Liver (tissue), 9 donors: ENCODE measurements around the gene NQO2. TPM values are rescaled to one million over a fixed set of nuclear protein-coding genes. Genes with fewer than 3 reads are reported as not detected.

Source experiments
- DNase-seq: peaks from one replicate; pipeline ENCODE4 v3.0.0-alpha.2; 2017; ENCODE audit warnings: low spot score
- H3K27ac ChIP-seq, 2 donors: one replicate each; pipeline ENCODE4 v1.7.0; 2013; ENCODE audit warnings: inconsistent platforms in 2 of 2, low read length in 2 of 2, control low read depth in 1 of 2, low read depth in 1 of 2, mild to moderate bottlenecking in 1 of 2
- H3K27me3 ChIP-seq, 4 donors: one replicate each; pipeline versions ENCODE4 v1.6.1 to v1.7.0; 2013; ENCODE audit warnings: low read length in 3 of 4, inconsistent platforms in 1 of 4, mild to moderate bottlenecking in 1 of 4, moderate library complexity in 1 of 4; ENCODE audit not compliant: control insufficient read depth in 4 of 4, insufficient read depth in 4 of 4
- H3K36me3 ChIP-seq, 4 donors: one replicate each; pipeline versions ENCODE4 v1.6.1 to v1.7.0; 2013; ENCODE audit warnings: low read length in 3 of 4, mild to moderate bottlenecking in 3 of 4, low read depth in 1 of 4, moderate library complexity in 1 of 4; ENCODE audit not compliant: control insufficient read depth in 4 of 4, insufficient read depth in 3 of 4
- H3K4me1 ChIP-seq, 4 donors: one replicate each; pipeline versions ENCODE4 v1.6.1 to v1.7.0; 2013; ENCODE audit warnings: low read length in 3 of 4, mild to moderate bottlenecking in 3 of 4, moderate library complexity in 1 of 4; ENCODE audit not compliant: control insufficient read depth in 4 of 4, insufficient read depth in 4 of 4
- H3K4me3 ChIP-seq, 3 donors: one replicate each; pipeline versions ENCODE4 v1.6.1 to v1.7.0; 2013; ENCODE audit warnings: low read length in 3 of 3, control low read depth in 1 of 3, low read depth in 1 of 3, mild to moderate bottlenecking in 1 of 3
- H3K9ac ChIP-seq, 2 donors: one replicate each; pipeline ENCODE4 v1.7.0; 2013; ENCODE audit warnings: low read length in 2 of 2, mild to moderate bottlenecking in 2 of 2, moderate library complexity in 2 of 2, control low read depth in 1 of 2, low read depth in 1 of 2
- H3K9me3 ChIP-seq, 4 donors: one replicate each; pipeline versions ENCODE4 v1.6.1 to v1.7.0; 2013; ENCODE audit warnings: low read length in 3 of 4; ENCODE audit not compliant: control insufficient read depth in 4 of 4
- ATF3 ChIP-seq: IDR thresholded peaks from 2 replicates; pipeline ENCODE4 v1.6.1; 2016; ENCODE audit warnings: antibody characterized with exemption
- CTCF ChIP-seq: fragments of 150-350 bp; IDR thresholded peaks from 2 replicates; pipeline ENCODE4 v1.5.1; 2017; ENCODE audit warnings: improper control_type of control experiment, low read depth, low read length; ENCODE audit not compliant: missing input control
- FOXA1 ChIP-seq: IDR thresholded peaks from 2 replicates; pipeline ENCODE4 v1.6.1; 2016; ENCODE audit warnings: antibody characterized with exemption
- FOXA2 ChIP-seq: IDR thresholded peaks from 2 replicates; pipeline ENCODE4 v1.6.1; 2016; ENCODE audit warnings: antibody characterized with exemption
- GABPA ChIP-seq, 2 donors: IDR thresholded peaks in 1 of 2; conservative IDR thresholded peaks in 1 of 2; 2 replicates each; pipeline ENCODE4 v1.6.1; 2016; ENCODE audit warnings: antibody characterized with exemption in 2 of 2, mild to moderate bottlenecking in 1 of 2, moderate library complexity in 1 of 2
- HNF4A ChIP-seq, 2 donors: conservative IDR thresholded peaks; 2 replicates each; pipeline ENCODE4 v1.6.1; 2016; ENCODE audit warnings: antibody characterized with exemption in 2 of 2, mild to moderate bottlenecking in 2 of 2
- HNF4G ChIP-seq: IDR thresholded peaks from 2 replicates; pipeline ENCODE4 v1.6.1; 2016; ENCODE audit warnings: antibody characterized with exemption
- JUND ChIP-seq, 2 donors: IDR thresholded peaks; 2 replicates each; pipeline ENCODE4 v1.6.1; 2016; ENCODE audit warnings: antibody characterized with exemption in 2 of 2
- MAX ChIP-seq: IDR thresholded peaks from 2 replicates; pipeline ENCODE4 v1.6.1; 2016; ENCODE audit warnings: antibody characterized with exemption
- NR2F2 ChIP-seq: IDR thresholded peaks from 2 replicates; pipeline ENCODE4 v1.6.1; 2016; ENCODE audit warnings: antibody characterized with exemption
- RAD21 ChIP-seq, 2 donors: IDR thresholded peaks; 2 replicates each; pipeline ENCODE4 v1.6.1; 2016; ENCODE audit warnings: antibody characterized with exemption in 2 of 2, mild to moderate bottlenecking in 2 of 2
- REST ChIP-seq: IDR thresholded peaks from 2 replicates; pipeline ENCODE4 v1.6.1; 2016; ENCODE audit warnings: antibody characterized with exemption, mild to moderate bottlenecking
- RXRA ChIP-seq, 2 donors: IDR thresholded peaks; 2 replicates each; pipeline ENCODE4 v1.6.1; 2017 to 2018; ENCODE audit warnings: antibody characterized with exemption in 2 of 2, mild to moderate bottlenecking in 1 of 2
- SP1 ChIP-seq: IDR thresholded peaks from 2 replicates; pipeline ENCODE4 v1.6.1; 2018; ENCODE audit warnings: antibody characterized with exemption, mild to moderate bottlenecking
- YY1 ChIP-seq: IDR thresholded peaks from 2 replicates; pipeline ENCODE4 v1.6.1; 2016; ENCODE audit warnings: antibody characterized with exemption, mild to moderate bottlenecking
- ZBTB33 ChIP-seq: IDR thresholded peaks from 2 replicates; pipeline ENCODE4 v1.6.1; 2016; ENCODE audit warnings: antibody characterized with exemption
- WGBS: extraction: QIAGEN DNeasy Blood & Tissue Kit; methylation state at CpG from one replicate; pipeline ENCODE4 v1.1.7; 2013; 5-methylcytosine and 5-hydroxymethylcytosine counted together
- polyA plus RNA-seq, 2 donors: library from polyadenylated mRNA; stranded (reverse) in 1 of 2; unstranded in 1 of 2; fragments of 200-250 nt in 1 of 2; fragments of >200 nt in 1 of 2; fragmentation: Nextera tagmentation in 1 of 2; extraction: Ambion mirVana in 1 of 2; gene quantifications; one replicate each; pipeline versions ENCODE4 v1.2.1 to v1.2.3, GENCODE V29; 2013 to 2015
- total RNA-seq, 2 donors: library from RNA; depleted of rRNA; stranded (reverse); fragments of >200 nt; gene quantifications; one replicate each; pipeline ENCODE4 v1.2.3, GENCODE V29; 2014
- donor health status: healthy.
- donor health status: healthy.
- donor health status: healthy.
- donor health status: healthy.
- donor health status: healthy.

Gene NQO2
- total and polyA plus RNA-seq, 4 donors: 11.5 to 127 (median 92.7) TPM

- H3K27ac ChIP-seq: peak overlapping the region; percentile 78 to 81
- 52% methylated on average over 32 of the region's 32 CpGs for WGBS
- no peaks in the 10 kb centered on the region for H3K27me3 ChIP-seq
- H3K4me3 ChIP-seq: peak overlapping the region; percentile 47 to 60 (median 49)
- TF ChIP-seq JUND (IDR thresholded peaks at IDR 0.05) (peak in 1 of 2 donors; percentile 61), FOXA2 (no peak), FOXA1 (no peak), RXRA (IDR thresholded peaks at IDR 0.05) (peak in 1 of 2 donors; percentile 23), SP1 (peak; percentile 45), RAD21 (IDR thresholded peaks at IDR 0.05) (no peak), NR2F2 (no peak), REST (peak; percentile 35), MAX (peak; percentile 72), CTCF (no peak), GABPA (IDR thresholded peaks at IDR 0.05 in 1 of 2, conservative IDR thresholded peaks at IDR 0.05 in 1 of 2) (peak in 1 of 2 donors; percentile 75), HNF4G (no peak), YY1 (peak; percentile 24)
- H3K4me1 ChIP-seq: peaks cover 2 to 18% (median 3%) of the 10 kb centered on the region in 4 donors
- DNase-seq: peak; percentile 89
- no peaks in the 10 kb centered on the region for H3K9me3 ChIP-seq
- peaks cover 0 to 12% (median 10%) of the 10 kb centered on the region in 4 donors for H3K36me3 ChIP-seq
- no peak overlapping the region for H3K9ac ChIP-seq
Measured at GRCh38 chr6:3023663-3024483, 24.2 kb downstream of the NQO2 start.

GRCh38 chr6:3026791-3027626 lies 27.3 kb downstream of the NQO2 start:
- H3K9me3 ChIP-seq: no peaks in the 10 kb centered on the region
- no peaks in the 10 kb centered on the region for H3K36me3 ChIP-seq
- 89% methylated on average over 20 of the region's 20 CpGs for WGBS
- H3K9ac ChIP-seq: no peak overlapping the region
- DNase-seq: peak; percentile 58
- H3K27ac ChIP-seq: peak overlapping the region in 1 of 2 donors; percentile 38
- peaks cover 2 to 18% (median 3%) of the 10 kb centered on the region in 4 donors for H3K4me1 ChIP-seq
- no peaks in the 10 kb centered on the region for H3K27me3 ChIP-seq
- no peak overlapping the region for H3K4me3 ChIP-seq
- TF ChIP-seq JUND (IDR thresholded peaks at IDR 0.05): no peak
- no peak for TF ChIP-seq HNF4A (conservative IDR thresholded peaks at IDR 0.05)
- TF ChIP-seq NR2F2: no peak
- no peak for TF ChIP-seq ZBTB33
- no peak for TF ChIP-seq FOXA1
- no peak for TF ChIP-seq REST
- no peak for TF ChIP-seq SP1
- no peak for TF ChIP-seq GABPA (IDR thresholded peaks at IDR 0.05 in 1 of 2, conservative IDR thresholded peaks at IDR 0.05 in 1 of 2)
- no peak for TF ChIP-seq MAX
- no peak for TF ChIP-seq RXRA (IDR thresholded peaks at IDR 0.05)
- no peak for TF ChIP-seq HNF4G
- no peak for TF ChIP-seq ATF3
